GM19395 (cell line): ENCODE data around the gene TBX1.
"Not testable (repeated sequence)": the region's sequence is repeated elsewhere in the genome, so short reads cannot be mapped to it uniquely, and the experiment has no call there.

Experiments used
- ATAC-seq: cut with Tn5 transposase; IDR thresholded peaks from one replicate; pipeline ENCODE4 v1.9.1; 2021; ENCODE audit warnings: mild to moderate bottlenecking, moderate library complexity; ENCODE audit not compliant: unreplicated experiment

The TBX1 gene

GRCh38 chr22:19779685-19780268 lies 19.2 kb downstream of the TBX1 start:
- no peak for ATAC-seq

GRCh38 chr22:19782533-19782932 lies 22.0 kb downstream of the TBX1 start:
- ATAC-seq: no peak

GRCh38 chr22:19783586-19784383 lies 23.2 kb downstream of the TBX1 start:
- no peak for ATAC-seq

GRCh38 chr22:19784384-19785175 lies 24.0 kb downstream of the TBX1 start:
- no peak for ATAC-seq

- ATAC-seq: no peak
Observed at GRCh38 chr22:19785461-19786263, 25.1 kb downstream of the TBX1 start.

GRCh38 chr22:19786264-19786585 lies 25.6 kb downstream of the TBX1 start:
- ATAC-seq: no peak

- no peak for ATAC-seq
Observed at GRCh38 chr22:19786959-19787848, 26.6 kb downstream of the TBX1 start.

- no peak for ATAC-seq
Observed at GRCh38 chr22:19787849-19788141, 27.2 kb downstream of the TBX1 start.

- no peak for ATAC-seq
Observed at GRCh38 chr22:19788661-19789225, 28.2 kb downstream of the TBX1 start.

GRCh38 chr22:19789406-19789805 lies 28.8 kb downstream of the TBX1 start:
- no peak for ATAC-seq

- ATAC-seq: no peak
Observed at GRCh38 chr22:19789828-19790227, 29.2 kb downstream of the TBX1 start.

GRCh38 chr22:19791243-19791642 lies 30.7 kb downstream of the TBX1 start:
- no peak for ATAC-seq

- ATAC-seq: no peak
Observed at GRCh38 chr22:19791894-19792293, 31.3 kb downstream of the TBX1 start.

- not testable (repeated sequence) for ATAC-seq
Observed at GRCh38 chr22:19792383-19792896, 31.9 kb downstream of the TBX1 start.

- ATAC-seq: no peak
Observed at GRCh38 chr22:19793161-19793560, 32.6 kb downstream of the TBX1 start.

- no peak for ATAC-seq
Observed at GRCh38 chr22:19793661-19794310, 33.2 kb downstream of the TBX1 start.

GRCh38 chr22:19795617-19796008 lies 35.0 kb downstream of the TBX1 start:
- no peak for ATAC-seq

GRCh38 chr22:19796160-19796559 lies 35.6 kb downstream of the TBX1 start:
- ATAC-seq: no peak
